ENCODE results near the gene SLC25A24. TPM values are rescaled to one million over a fixed set of nuclear protein-coding genes. Genes with fewer than 3 reads are reported as not detected.

SLC25A24 gene
- total RNA-seq, 1 donor from 2014 or later: 72.2 TPM

DNA sequence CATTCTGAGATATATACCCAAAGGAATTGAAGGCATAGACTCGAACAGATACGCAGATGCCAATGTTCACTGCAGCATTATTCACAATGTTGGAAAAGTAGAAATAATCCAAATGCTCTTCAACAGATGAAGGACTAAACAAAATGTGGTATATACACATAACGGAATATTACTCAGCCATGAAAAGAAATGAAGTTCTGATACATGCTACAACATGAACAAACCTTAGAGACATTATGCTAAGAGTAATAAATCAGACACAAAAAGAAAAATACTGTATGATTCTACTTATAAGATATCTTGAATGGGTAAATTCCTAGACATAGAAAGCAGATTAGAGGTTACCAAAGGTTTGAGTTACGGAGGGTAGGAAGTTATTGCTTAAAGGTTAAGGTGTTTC, 57.9 kb downstream of the SLC25A24 start:
- no peak overlapping the region for H3K4me3 Mint-ChIP-seq
- no peak overlapping the region for H3K27ac ChIP-seq
- no peak for DNase-seq (ENCODE audit: low spot score)
- no peaks in the 10 kb centered on the region for H3K79me2 ChIP-seq (ENCODE audit: low read depth)
- H3K9ac ChIP-seq: no peak overlapping the region
- H3K27ac Mint-ChIP-seq: no peak overlapping the region
- H3K27me3 Mint-ChIP-seq (ENCODE audit: insufficient read depth, low read depth): no peaks in the 10 kb centered on the region
- peaks cover 21% of the 10 kb centered on the region for H3K36me3 ChIP-seq
- no peaks in the 10 kb centered on the region for H4K20me1 ChIP-seq (ENCODE audit: low read depth)
- H3K4me1 ChIP-seq: no peaks in the 10 kb centered on the region
- H3K36me3 Mint-ChIP-seq: peaks cover 51% of the 10 kb centered on the region
- H3K9me3 ChIP-seq (ENCODE audit: low read depth): no peaks in the 10 kb centered on the region
- no peaks in the 10 kb centered on the region for H3K4me1 Mint-ChIP-seq
- no peak overlapping the region for H3K4me3 ChIP-seq
- TF ChIP-seq, protein P1, sequence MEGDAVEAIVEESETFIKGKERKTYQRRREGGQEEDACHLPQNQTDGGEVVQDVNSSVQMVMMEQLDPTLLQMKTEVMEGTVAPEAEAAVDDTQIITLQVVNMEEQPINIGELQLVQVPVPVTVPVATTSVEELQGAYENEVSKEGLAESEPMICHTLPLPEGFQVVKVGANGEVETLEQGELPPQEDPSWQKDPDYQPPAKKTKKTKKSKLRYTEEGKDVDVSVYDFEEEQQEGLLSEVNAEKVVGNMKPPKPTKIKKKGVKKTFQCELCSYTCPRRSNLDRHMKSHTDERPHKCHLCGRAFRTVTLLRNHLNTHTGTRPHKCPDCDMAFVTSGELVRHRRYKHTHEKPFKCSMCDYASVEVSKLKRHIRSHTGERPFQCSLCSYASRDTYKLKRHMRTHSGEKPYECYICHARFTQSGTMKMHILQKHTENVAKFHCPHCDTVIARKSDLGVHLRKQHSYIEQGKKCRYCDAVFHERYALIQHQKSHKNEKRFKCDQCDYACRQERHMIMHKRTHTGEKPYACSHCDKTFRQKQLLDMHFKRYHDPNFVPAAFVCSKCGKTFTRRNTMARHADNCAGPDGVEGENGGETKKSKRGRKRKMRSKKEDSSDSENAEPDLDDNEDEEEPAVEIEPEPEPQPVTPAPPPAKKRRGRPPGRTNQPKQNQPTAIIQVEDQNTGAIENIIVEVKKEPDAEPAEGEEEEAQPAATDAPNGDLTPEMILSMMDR (IDR thresholded peaks at IDR 0.05): no peak
- TF ChIP-seq EZH2phosphoT487 (IDR thresholded peaks at IDR 0.05) (no peak), EZH2 (IDR thresholded peaks at IDR 0.05) (no peak)
- peaks cover 12% of the 10 kb centered on the region for H3K9me3 Mint-ChIP-seq
- no peak overlapping the region for H3K4me2 ChIP-seq
- no peaks in the 10 kb centered on the region for H3F3A ChIP-seq (ENCODE audit: low read depth)
- no peak overlapping the region for H2AFZ ChIP-seq (replicated peaks)
- H3K27me3 ChIP-seq: no peaks in the 10 kb centered on the region

DNA sequence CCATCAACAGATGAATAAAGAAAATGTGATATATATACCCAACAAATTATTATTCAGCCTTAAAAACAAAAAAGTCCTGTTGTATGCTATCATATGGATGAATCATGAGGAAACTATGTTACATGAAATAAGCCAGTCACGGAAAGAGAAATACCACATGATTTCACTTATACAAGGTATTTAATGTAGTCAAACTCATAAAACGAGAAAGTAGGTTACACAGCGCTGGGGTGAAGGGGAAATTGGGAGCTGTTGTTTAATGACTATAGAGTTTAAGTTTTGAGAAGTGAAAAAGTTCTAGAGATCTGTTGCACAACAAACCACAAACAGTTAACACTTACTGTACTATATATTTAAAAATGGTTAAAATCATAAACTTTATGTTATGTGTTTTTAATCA, 58.5 kb downstream of the SLC25A24 start:
- peaks cover 11% of the 10 kb centered on the region for H3K9me3 Mint-ChIP-seq
- H3K4me3 ChIP-seq: no peak overlapping the region
- no peaks in the 10 kb centered on the region for H3K4me1 ChIP-seq
- H3K4me2 ChIP-seq: no peak overlapping the region
- H3K36me3 Mint-ChIP-seq: peaks cover 45% of the 10 kb centered on the region
- H3K27ac Mint-ChIP-seq: no peak overlapping the region
- H3K4me1 Mint-ChIP-seq: no peaks in the 10 kb centered on the region
- no peak overlapping the region for H3K9ac ChIP-seq
- H3F3A ChIP-seq (ENCODE audit: low read depth): no peaks in the 10 kb centered on the region
- H4K20me1 ChIP-seq (ENCODE audit: low read depth): no peaks in the 10 kb centered on the region
- H3K27me3 ChIP-seq: no peaks in the 10 kb centered on the region
- no peak for DNase-seq (ENCODE audit: low spot score)
- H3K4me3 Mint-ChIP-seq: no peak overlapping the region
- no peak overlapping the region for H3K27ac ChIP-seq
- H3K27me3 Mint-ChIP-seq (ENCODE audit: insufficient read depth, low read depth): no peaks in the 10 kb centered on the region
- peaks cover 18% of the 10 kb centered on the region for H3K36me3 ChIP-seq
- TF ChIP-seq, protein P1 (IDR thresholded peaks at IDR 0.05): no peak
- TF ChIP-seq EZH2 (IDR thresholded peaks at IDR 0.05) (no peak), EZH2phosphoT487 (IDR thresholded peaks at IDR 0.05) (no peak)
- H3K79me2 ChIP-seq (ENCODE audit: low read depth): no peaks in the 10 kb centered on the region
- H2AFZ ChIP-seq (replicated peaks): no peak overlapping the region
- H3K9me3 ChIP-seq (ENCODE audit: low read depth): no peaks in the 10 kb centered on the region

DNA sequence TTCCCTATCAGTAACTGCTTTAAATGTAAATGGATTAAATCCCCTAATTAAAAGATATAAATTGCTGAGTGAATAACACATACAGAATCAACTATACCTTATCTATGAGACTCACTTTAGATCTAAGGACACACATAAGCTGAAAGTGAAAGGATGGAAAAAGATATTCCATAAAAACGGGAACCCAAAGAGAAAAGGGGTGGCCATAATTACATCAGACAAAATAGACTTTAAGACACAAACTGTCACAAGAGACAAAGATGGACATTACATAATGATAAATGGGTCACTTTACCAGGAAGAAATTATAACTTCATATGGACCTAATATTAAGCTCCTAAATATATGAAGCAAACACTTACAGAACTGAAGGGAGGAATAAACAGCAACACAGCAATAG, 59.2 kb downstream of the SLC25A24 start:
- Mint-ChIP-seq H3K4me3 (no peak overlapping the region), H3K36me3 (peaks cover 38% of the 10 kb centered on the region), H3K4me1 (no peaks in the 10 kb centered on the region), H3K27me3 (ENCODE audit: insufficient read depth, low read depth) (no peaks in the 10 kb centered on the region), H3K27ac (no peak overlapping the region), H3K9me3 (peaks cover 4% of the 10 kb centered on the region)
- Histone ChIP-seq H3K79me2 (ENCODE audit: low read depth) (no peaks in the 10 kb centered on the region), H3K9me3 (ENCODE audit: low read depth) (no peaks in the 10 kb centered on the region), H3K27ac (no peak overlapping the region), H3F3A (ENCODE audit: low read depth) (no peaks in the 10 kb centered on the region), H4K20me1 (ENCODE audit: low read depth) (no peaks in the 10 kb centered on the region), H2AFZ (replicated peaks) (no peak overlapping the region), H3K4me1 (peaks cover 4% of the 10 kb centered on the region), H3K36me3 (peaks cover 11% of the 10 kb centered on the region), H3K27me3 (no peaks in the 10 kb centered on the region), H3K4me2 (no peak overlapping the region), H3K4me3 (no peak overlapping the region), H3K9ac (no peak overlapping the region)
- TF ChIP-seq EZH2 (IDR thresholded peaks at IDR 0.05): no peak
- TF ChIP-seq, protein P1 (IDR thresholded peaks at IDR 0.05): no peak
- no peak for TF ChIP-seq EZH2phosphoT487 (IDR thresholded peaks at IDR 0.05)
- no peak for DNase-seq (ENCODE audit: low spot score)

All from neural progenitor cell (in vitro differentiated cells).